Measurements from ENCODE around the gene GRIP2. TPM values are rescaled to one million over a fixed set of nuclear protein-coding genes. Genes with fewer than 3 reads are reported as not detected.

The GRIP2 gene
- total RNA-seq, 1 donor from 2014 or later: 11.2 TPM

DNA sequence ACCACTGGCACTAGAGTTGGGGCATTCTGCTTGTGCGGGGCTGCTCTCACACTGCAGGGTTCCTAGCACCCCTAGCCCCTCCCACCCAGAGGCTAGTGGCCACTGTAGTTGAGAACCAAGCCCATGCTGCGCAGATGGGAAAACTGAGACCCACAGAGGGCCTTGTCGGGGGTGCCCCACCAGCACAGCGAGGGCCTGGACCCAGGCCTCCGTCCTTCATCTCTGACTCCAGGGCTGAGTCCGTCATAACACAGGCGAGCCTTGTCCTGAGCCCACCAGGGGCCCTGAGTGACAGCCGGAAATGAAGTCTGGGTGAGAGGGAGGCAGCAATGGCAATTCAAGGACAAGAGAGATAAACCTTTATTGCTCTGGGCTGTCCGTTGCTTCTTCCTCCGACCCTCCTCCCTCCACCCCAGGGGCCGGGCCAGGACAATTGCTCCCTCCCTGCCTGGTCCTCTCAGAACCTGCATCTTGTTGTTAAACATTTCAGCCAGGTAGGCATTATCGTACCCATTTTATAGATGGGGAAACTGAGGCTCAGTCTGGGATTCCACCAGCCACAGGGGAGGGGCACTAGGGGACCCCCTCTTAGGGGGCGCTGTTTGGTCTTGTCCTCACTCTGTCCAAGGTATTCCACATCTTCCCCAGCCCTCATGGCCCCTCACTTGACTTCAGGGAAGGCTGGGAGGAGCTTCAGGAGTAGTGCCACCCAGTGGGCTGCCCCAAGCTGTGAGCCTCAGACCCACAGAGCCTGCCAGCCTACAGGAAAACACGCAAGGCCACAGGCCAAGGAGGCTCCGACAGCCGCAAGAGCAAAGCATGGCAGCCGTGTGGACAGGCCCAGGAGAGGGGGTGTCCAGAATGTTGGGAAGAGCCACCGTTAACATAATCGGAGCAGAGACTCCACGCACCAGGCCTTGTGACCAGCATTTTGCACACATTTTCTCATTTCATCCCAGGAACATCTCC is 4.4 kb upstream of the GRIP2 start:
- Mint-ChIP-seq H3K27ac (no peak overlapping the region), H3K4me1 (ENCODE audit: low read depth) (peaks cover 6% of the 10 kb centered on the region), H3K36me3 (ENCODE audit: insufficient read depth) (no peaks in the 10 kb centered on the region), H3K4me3 (ENCODE audit: low read depth) (no peak overlapping the region), H3K9me3 (ENCODE audit: low read depth) (no peaks in the 10 kb centered on the region), H3K27me3 (peaks cover 11% of the 10 kb centered on the region)
- TF ChIP-seq, protein P1, sequence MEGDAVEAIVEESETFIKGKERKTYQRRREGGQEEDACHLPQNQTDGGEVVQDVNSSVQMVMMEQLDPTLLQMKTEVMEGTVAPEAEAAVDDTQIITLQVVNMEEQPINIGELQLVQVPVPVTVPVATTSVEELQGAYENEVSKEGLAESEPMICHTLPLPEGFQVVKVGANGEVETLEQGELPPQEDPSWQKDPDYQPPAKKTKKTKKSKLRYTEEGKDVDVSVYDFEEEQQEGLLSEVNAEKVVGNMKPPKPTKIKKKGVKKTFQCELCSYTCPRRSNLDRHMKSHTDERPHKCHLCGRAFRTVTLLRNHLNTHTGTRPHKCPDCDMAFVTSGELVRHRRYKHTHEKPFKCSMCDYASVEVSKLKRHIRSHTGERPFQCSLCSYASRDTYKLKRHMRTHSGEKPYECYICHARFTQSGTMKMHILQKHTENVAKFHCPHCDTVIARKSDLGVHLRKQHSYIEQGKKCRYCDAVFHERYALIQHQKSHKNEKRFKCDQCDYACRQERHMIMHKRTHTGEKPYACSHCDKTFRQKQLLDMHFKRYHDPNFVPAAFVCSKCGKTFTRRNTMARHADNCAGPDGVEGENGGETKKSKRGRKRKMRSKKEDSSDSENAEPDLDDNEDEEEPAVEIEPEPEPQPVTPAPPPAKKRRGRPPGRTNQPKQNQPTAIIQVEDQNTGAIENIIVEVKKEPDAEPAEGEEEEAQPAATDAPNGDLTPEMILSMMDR (IDR thresholded peaks at IDR 0.05; ENCODE audit: unreplicated experiment): no peak
- no peak for DNase-seq (ENCODE audit: low spot score, unreplicated experiment)

DNA sequence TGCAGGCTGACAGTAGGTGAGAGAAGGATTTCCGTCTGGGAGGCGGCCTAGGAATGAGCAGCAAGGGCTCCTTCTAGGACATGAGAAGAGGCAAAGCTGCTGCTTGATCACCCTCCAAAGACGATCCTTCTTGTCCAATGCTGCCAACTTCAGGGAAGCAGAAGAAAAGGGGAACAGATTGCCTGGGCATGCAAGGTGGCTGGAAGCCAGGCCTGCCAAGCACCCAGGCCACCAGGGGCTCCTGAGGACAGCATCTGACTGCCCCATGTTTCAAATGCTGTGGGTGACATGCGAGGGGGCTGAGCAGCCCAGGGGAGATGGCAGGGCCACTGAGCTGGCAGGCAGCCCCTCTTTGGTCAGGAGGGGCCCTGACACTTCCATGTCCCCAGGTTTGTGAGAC is 3.3 kb upstream of the GRIP2 start:
- H3K36me3 Mint-ChIP-seq (ENCODE audit: insufficient read depth): no peaks in the 10 kb centered on the region
- H3K4me1 Mint-ChIP-seq (ENCODE audit: low read depth): peaks cover 6% of the 10 kb centered on the region
- DNase-seq (ENCODE audit: low spot score, unreplicated experiment): no peak
- no peak overlapping the region for H3K4me3 Mint-ChIP-seq (ENCODE audit: low read depth)
- no peaks in the 10 kb centered on the region for H3K9me3 Mint-ChIP-seq (ENCODE audit: low read depth)
- TF ChIP-seq, protein P1 (IDR thresholded peaks at IDR 0.05; ENCODE audit: unreplicated experiment): no peak
- H3K27ac Mint-ChIP-seq: peak overlapping the region; percentile 45
- H3K27me3 Mint-ChIP-seq: peaks cover 6% of the 10 kb centered on the region

DNA sequence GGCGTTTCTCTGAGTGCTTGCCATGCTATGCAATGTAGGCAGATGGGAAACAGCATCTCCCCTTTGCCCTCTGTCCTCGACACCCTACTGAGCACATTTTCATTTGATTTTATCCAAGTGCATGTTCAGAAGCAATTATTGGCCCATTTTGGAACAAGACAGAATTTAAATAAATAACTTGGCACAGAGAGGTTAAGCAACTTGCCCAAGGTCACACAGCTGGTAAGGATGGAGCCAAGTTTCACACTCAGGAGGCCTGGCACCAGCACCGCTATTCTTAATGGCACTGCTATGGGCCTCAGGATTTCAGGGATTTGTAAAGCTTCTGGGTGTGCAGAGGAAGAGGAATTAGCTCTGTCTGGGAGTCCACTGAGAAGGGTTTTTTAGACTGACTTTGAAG is 2.5 kb upstream of the GRIP2 start:
- H3K4me1 Mint-ChIP-seq (ENCODE audit: low read depth): peaks cover 2% of the 10 kb centered on the region
- H3K36me3 Mint-ChIP-seq (ENCODE audit: insufficient read depth): no peaks in the 10 kb centered on the region
- H3K4me3 Mint-ChIP-seq (ENCODE audit: low read depth): no peak overlapping the region
- no peaks in the 10 kb centered on the region for H3K9me3 Mint-ChIP-seq (ENCODE audit: low read depth)
- TF ChIP-seq, protein P1 (IDR thresholded peaks at IDR 0.05; ENCODE audit: unreplicated experiment): no peak
- DNase-seq (ENCODE audit: low spot score, unreplicated experiment): no peak
- H3K27ac Mint-ChIP-seq: no peak overlapping the region
- peaks cover 4% of the 10 kb centered on the region for H3K27me3 Mint-ChIP-seq

DNA sequence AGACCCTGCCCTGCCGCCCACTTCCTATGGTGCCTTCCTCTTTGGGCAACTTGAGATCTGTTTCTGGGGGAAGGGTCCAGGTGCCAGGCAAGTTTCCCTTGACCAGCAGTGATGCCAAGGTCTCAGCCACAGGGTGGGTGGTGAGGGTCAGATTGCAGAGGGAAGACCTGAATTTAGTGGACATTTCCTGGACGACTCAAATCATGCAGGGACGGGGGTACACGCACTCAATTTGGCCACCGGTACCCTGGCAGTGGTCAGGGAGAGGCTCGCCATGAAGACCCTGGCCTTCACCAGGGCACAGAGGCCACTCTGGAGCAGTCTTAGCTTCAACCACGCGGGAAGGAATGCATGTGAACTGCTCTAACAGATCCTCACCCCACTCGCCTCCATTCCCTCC is 1.5 kb upstream of the GRIP2 start:
- Mint-ChIP-seq H3K27me3 (peaks cover 4% of the 10 kb centered on the region), H3K4me3 (ENCODE audit: low read depth) (no peak overlapping the region), H3K4me1 (ENCODE audit: low read depth) (no peaks in the 10 kb centered on the region), H3K27ac (no peak overlapping the region), H3K9me3 (ENCODE audit: low read depth) (no peaks in the 10 kb centered on the region), H3K36me3 (ENCODE audit: insufficient read depth) (no peaks in the 10 kb centered on the region)
- DNase-seq (ENCODE audit: low spot score, unreplicated experiment): no peak
- TF ChIP-seq, protein P1 (IDR thresholded peaks at IDR 0.05; ENCODE audit: unreplicated experiment): no peak

DNA sequence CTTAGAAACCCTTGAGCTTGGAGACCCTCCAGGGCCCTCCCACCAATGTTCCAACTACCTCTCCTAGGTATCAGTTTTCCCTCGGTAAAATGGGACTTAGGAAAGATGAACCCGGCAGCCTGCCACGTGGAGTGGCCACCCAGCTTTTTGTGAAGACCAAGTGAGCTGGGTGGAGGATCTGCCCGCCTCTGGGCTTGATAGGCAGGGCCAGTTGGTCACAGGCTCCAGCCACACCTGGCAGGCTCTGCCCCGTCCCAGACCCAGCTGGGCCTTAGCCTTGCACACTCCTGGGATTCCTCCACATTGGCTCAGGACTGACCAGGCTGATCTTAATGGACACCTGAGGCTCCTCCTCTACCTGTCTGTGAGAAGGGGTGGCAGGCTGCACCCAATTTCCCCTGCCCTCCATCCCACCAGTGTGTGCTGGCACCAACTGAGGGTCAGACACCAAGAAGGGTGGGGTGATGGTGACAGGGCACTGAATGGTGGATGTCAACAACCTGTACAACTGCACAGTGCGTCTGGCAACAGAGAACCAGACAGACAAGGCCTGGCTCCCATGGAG is 761 bp upstream of the GRIP2 start:
- no peak for DNase-seq (ENCODE audit: low spot score, unreplicated experiment)
- TF ChIP-seq, protein P1 (IDR thresholded peaks at IDR 0.05; ENCODE audit: unreplicated experiment): no peak
- no peaks in the 10 kb centered on the region for H3K27me3 Mint-ChIP-seq

More for the DNA sequence above, 761 bp upstream of the GRIP2 start:
- Mint-ChIP-seq H3K4me3 (ENCODE audit: low read depth) (no peak overlapping the region), H3K27ac (no peak overlapping the region), H3K4me1 (ENCODE audit: low read depth) (no peaks in the 10 kb centered on the region), H3K36me3 (ENCODE audit: insufficient read depth) (no peaks in the 10 kb centered on the region), H3K9me3 (ENCODE audit: low read depth) (no peaks in the 10 kb centered on the region)

All from progenitor cell of endocrine pancreas (in vitro differentiated cells).